DOHH2 (cell line): ENCODE measurements around the gene NUDT8.
A peak's percentile ranks its signal among the peaks of the same experiment; 100 is the strongest.

Source experiments
- H3F3A ChIP-seq: fragments of 200-600 bp; sonication (generic), shearing (Covaris generic); 2 replicates; pipeline ENCODE4 v1.6.0; 2016; ENCODE audit warnings: antibody characterized with exemption, mild to moderate bottlenecking; ENCODE audit not compliant: control insufficient read depth, insufficient read depth
- H3K27ac ChIP-seq: fragments of 200-600 bp; sonication (generic); 2 replicates; pipeline ENCODE4 v1.5.1; 2014; ENCODE audit warnings: low read depth, mild to moderate bottlenecking, low read length, moderate library complexity
- H3K27me3 ChIP-seq: fragments of 200-600 bp; sonication (generic); 2 replicates; pipeline ENCODE4 v1.6.1; 2014; ENCODE audit warnings: mild to moderate bottlenecking, low read length, mixed read lengths; ENCODE audit not compliant: control insufficient read depth
- H3K36me3 ChIP-seq: fragments of 200-600 bp; sonication (generic); 2 replicates; pipeline ENCODE4 v1.6.1; 2014; ENCODE audit warnings: mild to moderate bottlenecking, low read length, moderate library complexity, mixed read lengths; ENCODE audit not compliant: control insufficient read depth
- H3K4me1 ChIP-seq: fragments of 200-600 bp; sonication (generic); 2 replicates; pipeline ENCODE4 v1.6.1; 2014; ENCODE audit warnings: mild to moderate bottlenecking, low read length, mixed read lengths; ENCODE audit not compliant: control insufficient read depth
- H3K4me2 ChIP-seq: fragments of 200-600 bp; sonication (generic); 2 replicates; pipeline ENCODE4 v1.6.0; 2014; ENCODE audit warnings: mild to moderate bottlenecking, low read length, moderate library complexity
- H3K4me3 ChIP-seq: fragments of 200-600 bp; sonication (generic); 2 replicates; pipeline ENCODE4 v1.5.1; 2014; ENCODE audit warnings: mild to moderate bottlenecking, low read length, mixed read lengths
- H3K79me2 ChIP-seq: fragments of 200-600 bp; sonication (generic); 2 replicates; pipeline ENCODE4 v1.6.1; 2014; ENCODE audit warnings: mild to moderate bottlenecking, low read length, mixed read lengths; ENCODE audit not compliant: control insufficient read depth
- H3K9me2 ChIP-seq: fragments of 200-600 bp; sonication (generic); replicated peaks from 2 replicates; pipeline ENCODE4 v1.6.1; 2014; ENCODE audit warnings: mild to moderate bottlenecking, low read length, mixed read lengths; ENCODE audit not compliant: control insufficient read depth
- H3K9me3 ChIP-seq: fragments of 200-600 bp; sonication (generic); 2 replicates; pipeline ENCODE4 v1.6.1; 2014; ENCODE audit warnings: antibody characterized with exemption, low read length, mixed read lengths; ENCODE audit not compliant: control insufficient read depth, insufficient read depth
- H4K20me1 ChIP-seq: fragments of 200-600 bp; sonication (generic); 2 replicates; pipeline ENCODE4 v1.6.0; 2014; ENCODE audit warnings: low read depth, mild to moderate bottlenecking, antibody characterized with exemption, low read length, moderate library complexity; ENCODE audit not compliant: control insufficient read depth, insufficient read depth
- EZH2phosphoT487 ChIP-seq: fragments of 200-600 bp; sonication (generic); IDR thresholded peaks from 2 replicates; pipeline ENCODE4 v1.6.1; 2017; ENCODE audit warnings: borderline replicate concordance, mild to moderate bottlenecking, antibody characterized with exemption, low read length, moderate library complexity, mixed read lengths
- TF ChIP-seq, protein P1 (sequence below): fragments of 200-600 bp; sonication (generic); IDR thresholded peaks from one replicate; pipeline ENCODE4 v1.5.1; 2014; ENCODE audit warnings: antibody characterized with exemption, mild to moderate bottlenecking, low read depth, low read length; ENCODE audit not compliant: poor library complexity, severe bottlenecking

The NUDT8 gene

DNA sequence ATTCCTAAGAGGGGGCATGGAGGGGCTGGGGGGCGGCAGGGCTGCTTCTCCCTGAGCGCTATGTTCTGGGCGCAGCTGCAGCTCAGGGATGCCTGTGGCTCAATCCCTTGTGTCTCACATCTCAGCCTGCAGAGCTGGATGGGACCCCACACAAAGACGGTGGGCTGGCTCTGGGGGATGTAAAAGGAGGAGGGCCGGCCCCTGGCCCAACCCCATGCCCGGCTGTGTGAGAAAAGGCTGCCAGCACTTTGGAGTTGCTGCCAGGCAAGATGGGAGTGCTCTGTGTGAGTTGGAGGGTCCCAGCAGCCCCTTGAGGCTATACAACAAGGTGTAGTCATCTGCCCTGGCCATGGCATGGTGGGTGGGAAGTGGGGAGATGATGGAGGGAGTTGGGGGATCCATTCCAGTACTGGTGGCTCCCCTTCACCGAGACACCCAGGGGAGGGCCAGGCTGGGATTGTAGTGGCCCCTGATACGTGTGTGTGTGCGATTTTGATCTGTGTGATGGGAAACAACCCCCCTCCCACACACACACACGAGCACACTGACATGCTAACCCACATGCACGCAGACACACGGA, 11.1 kb upstream of the NUDT8 start:
- H3K4me1 ChIP-seq = peaks cover 23% of the 10 kb centered on the region
- TF ChIP-seq, protein P1, sequence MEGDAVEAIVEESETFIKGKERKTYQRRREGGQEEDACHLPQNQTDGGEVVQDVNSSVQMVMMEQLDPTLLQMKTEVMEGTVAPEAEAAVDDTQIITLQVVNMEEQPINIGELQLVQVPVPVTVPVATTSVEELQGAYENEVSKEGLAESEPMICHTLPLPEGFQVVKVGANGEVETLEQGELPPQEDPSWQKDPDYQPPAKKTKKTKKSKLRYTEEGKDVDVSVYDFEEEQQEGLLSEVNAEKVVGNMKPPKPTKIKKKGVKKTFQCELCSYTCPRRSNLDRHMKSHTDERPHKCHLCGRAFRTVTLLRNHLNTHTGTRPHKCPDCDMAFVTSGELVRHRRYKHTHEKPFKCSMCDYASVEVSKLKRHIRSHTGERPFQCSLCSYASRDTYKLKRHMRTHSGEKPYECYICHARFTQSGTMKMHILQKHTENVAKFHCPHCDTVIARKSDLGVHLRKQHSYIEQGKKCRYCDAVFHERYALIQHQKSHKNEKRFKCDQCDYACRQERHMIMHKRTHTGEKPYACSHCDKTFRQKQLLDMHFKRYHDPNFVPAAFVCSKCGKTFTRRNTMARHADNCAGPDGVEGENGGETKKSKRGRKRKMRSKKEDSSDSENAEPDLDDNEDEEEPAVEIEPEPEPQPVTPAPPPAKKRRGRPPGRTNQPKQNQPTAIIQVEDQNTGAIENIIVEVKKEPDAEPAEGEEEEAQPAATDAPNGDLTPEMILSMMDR = no peak
- TF ChIP-seq EZH2phosphoT487 = no peak
- no peaks in the 10 kb centered on the region for H3K9me2 ChIP-seq
- H3K9me3 ChIP-seq = no peaks in the 10 kb centered on the region
- H3K4me2 ChIP-seq = no peak overlapping the region
- no peak overlapping the region for H3K4me3 ChIP-seq
- H3K79me2 ChIP-seq = peaks cover 6% of the 10 kb centered on the region; the same call in 1 of the 2 replicates
- no peak overlapping the region for H3K27ac ChIP-seq
- H3F3A ChIP-seq = peaks cover 9% of the 10 kb centered on the region
- H3K36me3 ChIP-seq = no peaks in the 10 kb centered on the region
- H4K20me1 ChIP-seq = no peaks in the 10 kb centered on the region
- no peaks in the 10 kb centered on the region for H3K27me3 ChIP-seq

DNA sequence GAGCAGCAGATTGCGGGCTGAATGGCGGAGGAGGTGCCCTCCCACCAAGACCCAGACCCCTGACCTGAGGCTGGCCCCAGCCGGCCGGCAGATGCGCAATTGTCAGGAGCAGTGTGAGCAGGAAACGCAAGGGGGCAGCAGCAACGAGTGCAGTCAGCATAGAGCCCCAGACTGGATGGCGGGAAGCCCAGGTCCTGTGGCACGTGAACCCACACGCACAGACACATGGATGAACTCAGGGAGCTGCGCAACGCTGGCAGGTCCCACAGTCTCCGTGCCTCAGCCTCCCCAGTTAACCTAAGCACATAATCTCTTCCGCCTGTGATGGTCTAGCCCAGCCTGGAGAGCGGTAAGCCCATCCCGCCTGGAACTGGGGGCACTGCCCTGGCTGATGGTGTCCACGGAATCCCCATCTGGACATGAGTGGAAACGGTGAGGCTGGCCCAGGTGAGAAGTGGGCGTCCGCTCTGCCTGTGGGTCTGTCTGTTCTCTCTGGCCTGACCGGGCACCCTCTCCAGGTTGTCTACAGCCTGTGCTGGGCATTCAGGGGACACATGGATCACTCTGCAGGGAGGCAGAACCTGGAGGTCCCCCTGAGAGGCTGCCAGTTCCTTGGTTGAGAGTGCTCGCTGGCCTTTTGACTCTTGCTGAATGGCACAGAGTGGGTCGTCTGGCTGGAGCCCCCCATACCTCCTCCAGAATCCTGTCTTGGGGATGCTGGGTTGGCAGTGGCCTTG, 10.5 kb upstream of the NUDT8 start:
- TF ChIP-seq, protein P1 = peak; percentile 92
- TF ChIP-seq EZH2phosphoT487 = no peak
- 0 out of 2 replicates have a peak, but pooled peaks cover 6% of the 10 kb centered on the region for H3F3A ChIP-seq
- H3K4me3 ChIP-seq = no peak overlapping the region
- H3K36me3 ChIP-seq = no peaks in the 10 kb centered on the region
- no peaks in the 10 kb centered on the region for H3K9me2 ChIP-seq
- no peaks in the 10 kb centered on the region for H4K20me1 ChIP-seq
- H3K9me3 ChIP-seq = no peaks in the 10 kb centered on the region
- no peaks in the 10 kb centered on the region for H3K27me3 ChIP-seq
- H3K27ac ChIP-seq = no peak overlapping the region
- peaks cover 6% of the 10 kb centered on the region; the same call in 1 of the 2 replicates for H3K79me2 ChIP-seq
- H3K4me1 ChIP-seq = peaks cover 17% of the 10 kb centered on the region
- H3K4me2 ChIP-seq = no peak overlapping the region

DNA sequence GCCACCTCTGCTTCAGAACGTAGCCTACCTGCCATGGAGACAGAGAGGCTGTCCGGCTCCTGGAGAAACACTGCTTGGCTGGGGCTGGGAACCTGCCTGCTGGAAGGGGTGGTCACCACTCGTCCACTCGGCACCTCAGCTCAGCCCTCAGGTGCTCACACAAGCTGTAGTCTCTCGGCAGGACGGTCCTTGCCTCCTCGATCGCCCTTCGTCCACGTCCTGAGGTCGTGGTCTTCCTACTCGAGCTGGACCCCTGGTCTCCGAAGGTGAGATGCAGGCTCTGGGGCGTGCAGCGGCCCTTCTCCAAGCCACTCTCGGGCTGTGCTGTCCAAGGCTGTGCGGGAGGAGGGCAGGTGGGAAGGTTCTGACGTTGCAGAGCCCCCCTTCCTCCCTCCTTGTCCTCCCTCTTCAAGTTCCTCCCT, 9.7 kb upstream of the NUDT8 start, which contains the start of gene TBX10:
Gene TBX10 (minus strand): TSS at position 326 of the 422 bp plus-strand sequence. CDS start 291 bp downstream, at position 35.
- Histone ChIP-seq H3K79me2 (peaks cover 1% of the 10 kb centered on the region; the same call in 1 of the 2 replicates), H3K4me1 (peaks cover 14% of the 10 kb centered on the region), H3K4me2 (no peak within 1 kb of the TSS), H3K27me3 (no peaks in the 10 kb centered on the region), H3F3A (0 out of 2 replicates have a peak, but pooled peaks cover 6% of the 10 kb centered on the region), H3K9me2 (no peaks in the 10 kb centered on the region), H3K4me3 (no peak within 1 kb of the TSS), H3K27ac (no peak within 1 kb of the TSS), H3K9me3 (no peaks in the 10 kb centered on the region), H3K36me3 (no peaks in the 10 kb centered on the region), H4K20me1 (no peaks in the 10 kb centered on the region)
- TF ChIP-seq, protein P1 = no peak
- no peak for TF ChIP-seq EZH2phosphoT487
